ENCODE results near the gene IGSF21.

Gene IGSF21

DNA sequence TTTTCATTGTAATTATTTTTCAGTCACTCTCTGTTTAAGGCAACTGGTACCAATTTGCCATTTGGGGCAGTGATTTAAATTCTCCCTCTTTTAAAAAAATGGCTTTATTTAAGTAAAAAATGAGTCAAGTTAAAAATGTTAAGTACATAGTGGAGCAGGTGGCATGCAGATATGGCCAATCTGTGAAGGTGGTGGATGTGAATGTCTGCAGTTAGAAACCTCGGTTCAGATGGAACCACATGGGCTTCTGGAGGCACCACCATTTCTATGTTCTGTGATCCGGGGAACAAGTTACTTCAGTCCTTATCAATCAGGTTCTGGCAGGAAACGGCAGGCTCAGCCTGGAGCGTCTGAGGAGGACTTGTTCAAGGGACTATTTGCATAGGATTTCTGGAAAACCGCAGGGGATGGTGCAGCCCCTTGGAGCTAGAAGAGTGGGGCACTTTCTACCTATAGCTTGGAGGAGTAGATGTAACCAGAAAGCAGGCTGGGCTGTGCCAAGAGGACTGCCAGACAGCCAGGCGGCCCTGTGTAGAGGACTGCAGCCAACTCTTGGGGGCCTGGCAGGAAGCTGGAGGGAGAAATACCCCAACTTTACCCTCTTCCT, 12.3 kb downstream of the IGSF21 start:
- no peak for DNase-seq (ENCODE audit: low read depth)

- no peak for DNase-seq (ENCODE audit: low read depth)
Measured at GRCh38 chr1:18120638-18121037, 13.0 kb downstream of the IGSF21 start.

DNA sequence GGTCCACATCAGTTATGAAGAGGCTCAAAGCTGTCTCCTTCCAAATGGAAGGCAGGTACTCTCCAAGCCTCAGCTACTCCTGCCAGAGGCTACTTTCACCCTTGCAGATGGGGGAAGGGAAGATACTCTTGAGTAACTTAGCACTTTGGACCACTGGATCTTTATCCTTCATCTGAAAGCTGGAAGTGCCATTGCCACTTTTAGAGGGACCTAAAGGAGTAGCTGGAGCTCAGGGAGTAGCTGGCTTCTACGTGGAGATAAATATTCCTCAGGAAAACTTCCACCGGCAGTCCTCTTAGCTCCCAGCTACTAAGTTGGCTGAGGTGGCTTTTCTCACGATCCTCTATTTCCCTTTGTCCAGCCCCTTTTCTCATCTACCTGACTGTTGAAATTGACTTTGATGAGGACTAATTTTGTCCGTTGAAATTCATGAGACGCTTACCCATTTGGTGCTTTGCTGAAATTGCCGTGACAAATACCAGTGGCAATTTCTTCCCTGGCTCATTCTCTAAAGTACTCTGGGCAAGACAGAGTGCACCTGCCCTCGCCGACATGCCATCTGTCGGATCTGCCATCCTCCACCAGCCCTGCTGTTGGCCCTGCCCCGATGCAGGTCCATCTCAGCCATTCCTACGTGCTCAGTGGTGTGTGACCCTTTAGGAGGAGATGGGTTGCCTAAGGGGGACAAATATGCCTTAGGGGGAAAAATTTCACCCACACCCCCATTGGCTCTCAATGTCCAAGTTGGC, 13.6 kb downstream of the IGSF21 start:
- no peak for DNase-seq (ENCODE audit: low read depth)

- no peak for DNase-seq (ENCODE audit: low read depth)
Measured at GRCh38 chr1:18123467-18123992, 15.9 kb downstream of the IGSF21 start.

- no peak for DNase-seq (ENCODE audit: low read depth)
Measured at GRCh38 chr1:18124977-18125376, 17.4 kb downstream of the IGSF21 start.

DNA sequence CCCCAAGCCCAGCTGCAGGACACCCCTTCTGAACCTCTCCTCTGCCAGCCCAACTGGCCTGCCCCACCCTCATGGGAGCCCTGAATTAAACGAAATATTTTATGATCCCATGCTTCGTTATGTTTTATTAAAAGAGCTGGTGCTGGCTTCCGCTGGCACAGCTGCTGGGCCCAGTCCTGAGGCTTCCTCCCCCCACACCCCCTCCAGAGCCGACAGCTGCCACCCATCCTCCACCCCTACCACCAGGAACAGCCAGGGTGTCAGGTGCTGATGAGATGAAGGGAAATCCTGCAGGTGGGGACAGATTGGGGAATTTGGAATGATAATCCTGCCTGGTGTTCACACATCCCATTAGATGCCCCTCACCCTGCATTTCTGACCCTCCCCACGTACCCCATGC, 19.0 kb downstream of the IGSF21 start:
- no peak for DNase-seq (ENCODE audit: low read depth)

DNA sequence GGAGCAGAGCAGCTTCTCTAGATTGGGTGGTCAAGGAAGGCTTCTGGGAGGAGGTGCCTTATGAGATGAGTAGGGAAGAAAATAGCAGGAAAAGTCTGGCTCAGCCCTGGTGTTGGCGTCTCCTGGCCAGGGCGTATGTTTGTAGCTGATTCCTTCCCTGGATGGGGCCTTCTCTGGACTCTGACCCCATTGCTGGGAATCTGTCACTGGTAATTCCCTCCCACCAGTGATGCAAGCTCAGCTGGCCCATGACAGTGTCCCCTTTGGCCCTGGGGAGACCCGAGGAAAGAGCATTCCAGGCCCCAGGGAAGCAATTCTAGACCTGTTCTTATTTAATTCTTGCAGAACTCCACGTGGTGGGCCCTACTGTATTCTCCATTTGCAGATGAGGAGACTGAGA, 20.7 kb downstream of the IGSF21 start:
- DNase-seq (ENCODE audit: low read depth): no peak

- DNase-seq (ENCODE audit: low read depth): no peak
Measured at GRCh38 chr1:18130356-18130755, 22.8 kb downstream of the IGSF21 start.

- no peak for DNase-seq (ENCODE audit: low read depth)
Measured at GRCh38 chr1:18132022-18132710, 24.6 kb downstream of the IGSF21 start.

DNA sequence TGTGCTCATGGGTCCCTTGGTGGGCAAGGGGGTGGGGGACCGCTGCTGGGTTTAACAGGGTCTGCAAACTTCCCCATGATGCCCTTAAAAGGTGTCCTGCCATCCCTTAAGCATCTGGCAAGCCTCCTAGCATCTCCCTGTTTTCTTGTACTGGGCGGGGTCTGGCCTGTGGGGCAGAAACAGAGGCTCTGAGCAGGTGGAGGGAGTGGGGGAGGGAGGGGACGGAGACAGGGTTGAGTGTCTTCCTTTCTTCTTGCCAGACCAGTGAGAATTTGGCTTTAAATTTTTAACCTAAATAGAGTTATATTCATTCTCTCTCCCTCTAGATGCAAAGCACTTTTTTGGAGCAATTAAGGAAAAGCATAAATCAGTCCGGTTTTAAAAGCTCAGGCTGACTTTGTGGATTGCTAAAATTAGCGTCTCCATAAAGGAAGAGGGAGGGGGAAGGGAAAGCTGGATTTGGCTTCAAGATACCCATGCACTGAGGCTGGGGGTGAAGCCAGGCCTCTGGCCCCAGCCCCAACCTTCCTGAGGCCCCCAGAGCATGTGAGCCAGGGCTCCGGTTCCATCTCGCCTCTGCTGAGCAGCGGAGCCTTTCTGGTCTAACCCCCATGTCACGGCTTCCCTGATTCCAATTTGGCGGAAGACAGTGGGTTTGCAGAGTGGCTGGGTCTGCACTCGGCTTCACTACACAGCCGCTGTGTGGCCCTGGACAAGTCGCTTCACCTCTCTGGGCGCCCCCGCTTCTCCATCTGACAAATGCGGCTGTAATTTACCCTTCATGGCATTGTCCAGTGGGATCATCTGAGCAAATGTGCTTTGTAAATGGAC, 25.3 kb downstream of the IGSF21 start:
- no peak for DNase-seq (ENCODE audit: low read depth)

- DNase-seq (ENCODE audit: low read depth): no peak
Measured at GRCh38 chr1:18134324-18135046, 26.9 kb downstream of the IGSF21 start.

DNA sequence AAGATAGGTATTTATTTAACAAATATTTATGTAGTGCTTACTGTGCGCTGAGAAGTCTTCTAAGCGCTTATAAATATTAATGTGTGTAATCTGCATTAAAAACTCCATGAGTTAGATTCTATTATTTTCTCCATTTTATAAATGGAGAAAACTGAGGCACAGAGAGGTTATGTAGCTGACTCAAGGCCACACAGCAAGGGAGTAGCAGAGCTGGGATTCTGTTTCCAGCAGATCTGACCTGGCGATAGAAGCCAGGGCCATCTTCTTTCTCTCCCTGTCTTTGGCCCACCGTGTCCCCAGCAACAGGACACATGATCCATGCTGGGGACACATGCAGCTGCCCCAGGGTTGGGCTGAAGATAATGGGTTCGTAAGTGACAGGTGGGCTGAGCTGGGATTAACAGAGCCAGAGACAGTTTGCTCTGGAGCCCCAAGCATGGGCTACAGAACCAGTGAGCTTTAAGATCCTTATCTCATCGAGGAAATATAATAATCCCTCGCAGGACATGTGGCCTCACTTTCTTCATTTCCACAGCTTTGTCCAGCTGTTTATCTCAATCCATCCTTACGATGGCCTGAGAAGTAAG, 30.3 kb downstream of the IGSF21 start:
- DNase-seq (ENCODE audit: low read depth): no peak

GRCh38 chr1:18139198-18139981, 31.8 kb downstream of the IGSF21 start:
- DNase-seq (ENCODE audit: low read depth): no peak

DNA sequence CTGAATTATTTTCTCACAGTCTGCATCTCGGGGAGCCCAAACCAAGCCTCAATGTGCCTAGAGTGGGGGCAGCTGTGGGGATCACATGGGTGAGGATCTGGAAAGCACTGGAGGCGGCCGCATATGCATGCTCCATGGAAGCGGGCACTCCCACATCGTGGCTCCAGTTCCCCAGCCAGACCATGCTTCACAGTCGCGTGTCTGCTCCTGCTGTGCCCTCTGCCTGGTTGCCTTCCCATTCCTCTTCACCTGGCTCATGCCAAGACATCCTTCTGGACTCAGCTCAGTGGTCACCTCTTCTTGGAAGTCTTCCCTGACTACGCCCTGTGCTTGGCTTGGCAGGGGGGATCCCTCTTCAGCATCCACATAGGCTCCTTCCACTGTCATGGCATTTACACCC, 32.8 kb downstream of the IGSF21 start:
- DNase-seq (ENCODE audit: low read depth): no peak

GRCh38 chr1:18141661-18142060, 34.1 kb downstream of the IGSF21 start:
- DNase-seq (ENCODE audit: low read depth): no peak

GRCh38 chr1:18142471-18142870, 34.9 kb downstream of the IGSF21 start:
- no peak for DNase-seq (ENCODE audit: low read depth)

DNA sequence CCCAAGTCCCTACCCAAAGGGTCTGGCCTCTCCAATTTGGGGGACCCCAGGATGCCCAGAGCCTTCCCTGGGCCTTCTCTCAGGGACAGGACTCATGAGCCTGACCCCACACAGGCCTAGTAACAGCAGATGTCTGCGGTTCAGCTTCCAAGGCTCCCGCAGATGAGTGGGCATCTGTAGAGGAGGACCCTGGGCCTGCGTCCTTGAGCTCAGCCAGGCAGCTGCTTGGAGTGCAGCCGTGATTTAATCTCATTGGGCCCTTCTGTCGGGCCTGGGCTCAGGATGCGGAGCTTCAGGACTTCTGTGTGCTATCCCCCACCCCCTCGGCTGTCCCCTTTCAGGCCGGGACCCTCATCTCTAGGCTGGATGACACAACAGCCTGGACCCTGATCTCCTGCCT, 35.4 kb downstream of the IGSF21 start:
- DNase-seq (ENCODE audit: low read depth): no peak

GRCh38 chr1:18144062-18144461, 36.5 kb downstream of the IGSF21 start:
- no peak for DNase-seq (ENCODE audit: low read depth)

DNA sequence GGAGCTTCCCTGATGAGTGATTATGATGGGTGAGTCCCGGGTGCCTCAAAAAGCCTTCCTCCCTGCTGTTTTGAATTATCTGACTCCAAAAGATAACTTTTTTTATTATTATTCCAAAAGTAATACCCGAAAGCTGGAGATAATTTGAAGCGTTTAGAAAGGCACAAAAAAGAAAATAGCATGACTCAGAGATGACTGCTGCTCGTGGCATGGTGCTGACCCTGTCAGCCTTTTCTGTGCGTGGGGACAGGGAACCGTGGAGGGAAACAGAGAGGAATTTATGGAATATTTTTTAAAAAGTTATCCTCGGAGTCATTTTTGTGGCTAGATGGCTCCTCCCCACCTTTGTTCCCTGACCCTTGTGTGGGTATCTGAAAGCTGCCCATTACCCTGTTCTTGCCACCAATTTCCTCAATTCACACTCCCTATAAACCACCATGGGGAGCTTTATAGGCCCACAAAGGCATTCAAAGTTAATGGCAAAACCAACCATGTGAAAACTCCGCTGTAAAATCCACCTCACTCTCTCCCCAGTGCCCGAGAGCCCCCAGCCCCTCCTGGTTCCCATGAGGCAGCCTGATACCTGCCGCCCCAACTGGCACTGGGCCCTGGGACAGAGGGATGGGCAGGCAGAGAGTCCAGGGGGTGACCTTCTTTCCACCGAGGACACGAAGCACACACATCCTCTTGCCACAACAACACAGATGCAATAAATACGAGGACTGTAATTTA, 37.5 kb downstream of the IGSF21 start:
- no peak for DNase-seq (ENCODE audit: low read depth)
